HFF-Myc (cell line): Measurements from ENCODE around the gene MAP3K13.

Source experiments
- DNase-seq: peaks from one replicate; pipeline ENCODE4 v3.0.0-alpha.2; 2011; ENCODE audit warnings: low read depth; ENCODE audit errors: extremely low read depth
- H3K4me3 ChIP-seq: replicated peaks from 2 replicates; pipeline ENCODE4 v1.5.1; 2011; ENCODE audit warnings: low read depth, mild to moderate bottlenecking, control low read depth, low read length
- CTCF ChIP-seq: IDR thresholded peaks from 2 replicates; pipeline ENCODE4 v1.5.1; 2012; ENCODE audit warnings: mild to moderate bottlenecking, low read depth, low read length, control low read depth; ENCODE audit errors: missing control alignments

Gene MAP3K13

GRCh38 chr3:185502987-185503386 lies 140.1 kb downstream of the MAP3K13 start:
- no peak for DNase-seq
- TF ChIP-seq CTCF, result no peak
- no peak overlapping the region for H3K4me3 ChIP-seq

- H3K4me3 ChIP-seq, result no peak overlapping the region
- no peak for DNase-seq
- TF ChIP-seq CTCF, result no peak
These were observed 140.6 kb downstream of the MAP3K13 start for GRCh38 chr3:185503521-185503920.

GRCh38 chr3:185504636-185505035 lies 141.7 kb downstream of the MAP3K13 start:
- no peak for TF ChIP-seq CTCF
- DNase-seq, result no peak
- H3K4me3 ChIP-seq, result no peak overlapping the region

GRCh38 chr3:185507883-185508282 lies 144.9 kb downstream of the MAP3K13 start:
- H3K4me3 ChIP-seq, result no peak overlapping the region
- TF ChIP-seq CTCF, result no peak
- DNase-seq, result no peak

- DNase-seq, result no peak
- H3K4me3 ChIP-seq, result no peak overlapping the region
- TF ChIP-seq CTCF, result no peak
These were observed 145.5 kb downstream of the MAP3K13 start for GRCh38 chr3:185508335-185508991.

- no peak for DNase-seq
- H3K4me3 ChIP-seq, result no peak overlapping the region
- TF ChIP-seq CTCF, result no peak
These were observed 148.8 kb downstream of the MAP3K13 start for GRCh38 chr3:185511711-185512110.
